CD4-positive, alpha-beta memory T cell (primary cell): ENCODE data around the gene SUN1. TPM values are rescaled to one million over a fixed set of nuclear protein-coding genes. Genes with fewer than 3 reads are reported as not detected.
A peak's percentile ranks its signal among the peaks of the same experiment; 100 is the strongest.
"Not testable (repeated sequence)": the region's sequence is repeated elsewhere in the genome, so short reads cannot be mapped to it uniquely, and the experiment has no call there.

Experiments
- CTCF ChIA-PET: fragments of 350-600 bp; sonication (Branson Sonifier 250); formaldehyde crosslinking; loops from one replicate; lab custom pipeline; 2021; ENCODE audit warnings: inconsistent platforms; ENCODE audit not compliant: partially characterized antibody; lab: Charles Lee
- POLR2A ChIA-PET: fragments of 350-600 bp; sonication (Branson Sonifier 250); formaldehyde crosslinking; loops from one replicate; lab custom pipeline; 2021; ENCODE audit not compliant: partially characterized antibody; lab: Charles Lee
- DNase-seq, 5 donors: peaks; one replicate each; pipeline versions ENCODE4 v3.0.0 to v3.0.0-alpha.2; 2020 to 2022; ENCODE audit warnings: mixed read lengths in 1 of 5
- H3K27ac ChIP-seq: one replicate; pipeline ENCODE4 v1.7.0; 2013; ENCODE audit warnings: low read depth, low read length
- H3K27me3 ChIP-seq: 2 replicates; pipeline ENCODE4 v1.7.0; 2013; ENCODE audit warnings: mild to moderate bottlenecking, low read length, moderate library complexity; ENCODE audit not compliant: insufficient read depth
- H3K36me3 ChIP-seq: 2 replicates; pipeline ENCODE4 v1.7.0; 2013; ENCODE audit warnings: mild to moderate bottlenecking, low read length, moderate library complexity; ENCODE audit not compliant: insufficient read depth
- H3K4me1 ChIP-seq: 2 replicates; pipeline ENCODE4 v1.7.0; 2013; ENCODE audit warnings: mild to moderate bottlenecking, low read length, moderate library complexity; ENCODE audit not compliant: insufficient read depth
- H3K4me3 ChIP-seq, 2 donors: one replicate each; pipeline ENCODE4 v1.7.0; 2013; ENCODE audit warnings: low read length in 2 of 2, mild to moderate bottlenecking in 1 of 2
- H3K9me3 ChIP-seq, 2 donors: one replicate each; pipeline ENCODE4 v1.7.0; 2013; ENCODE audit warnings: low read length in 2 of 2, control low read depth in 1 of 2; ENCODE audit not compliant: control insufficient read depth in 1 of 2
- H3K27ac Mint-ChIP-seq, 7 donors: one replicate each; pipeline ENCODE4 v1.8.0; 2020 to 2021; ENCODE audit warnings: mixed read lengths in 7 of 7, mild to moderate bottlenecking in 6 of 7, inconsistent platforms in 3 of 7, moderate library complexity in 3 of 7
- H3K27me3 Mint-ChIP-seq, 2 donors: one replicate each; pipeline ENCODE4 v1.8.0; 2020 to 2021; ENCODE audit warnings: mixed read lengths in 2 of 2
- H3K36me3 Mint-ChIP-seq, 2 donors: one replicate each; pipeline ENCODE4 v1.8.0; 2020 to 2021; ENCODE audit warnings: mixed read lengths in 2 of 2, inconsistent platforms in 1 of 2, mild to moderate bottlenecking in 1 of 2
- H3K4me1 Mint-ChIP-seq, 4 donors: one replicate each; pipeline ENCODE4 v1.8.0; 2020 to 2021; ENCODE audit warnings: mixed read lengths in 4 of 4, mild to moderate bottlenecking in 1 of 4
- H3K4me3 Mint-ChIP-seq, 8 donors: one replicate each; pipeline ENCODE4 v1.8.0; 2020 to 2021; ENCODE audit warnings: mixed read lengths in 8 of 8, mild to moderate bottlenecking in 7 of 8, moderate library complexity in 6 of 8, inconsistent platforms in 3 of 8
- H3K9me3 Mint-ChIP-seq, 8 donors: one replicate each; pipeline ENCODE4 v1.8.0; 2020 to 2021; ENCODE audit warnings: mixed read lengths in 8 of 8, mild to moderate bottlenecking in 5 of 8, inconsistent platforms in 3 of 8, moderate library complexity in 1 of 8
- intact Hi-C: fragments of 100-400 bp; cut with micrococcal nuclease; formaldehyde crosslinking; loops from one replicate; pipeline ENCODE4 v1.15.1; 2023
- polyA plus RNA-seq, 2 donors: library from polyadenylated mRNA; unstranded; fragments of 300-500 nt; fragmentation: Illumina TruSeq; gene quantifications; one replicate each; pipeline ENCODE4 v1.2.3, GENCODE V29; 2021
- total RNA-seq, 2 experiments: library from RNA; stranded (reverse); gene quantifications; one replicate each; pipeline ENCODE4 v1.2.3, GENCODE V29; 2021

Gene SUN1
- total and polyA plus RNA-seq, 4 experiments from 2014 or later = 53.7 to 210 (median 131) TPM

DNA sequence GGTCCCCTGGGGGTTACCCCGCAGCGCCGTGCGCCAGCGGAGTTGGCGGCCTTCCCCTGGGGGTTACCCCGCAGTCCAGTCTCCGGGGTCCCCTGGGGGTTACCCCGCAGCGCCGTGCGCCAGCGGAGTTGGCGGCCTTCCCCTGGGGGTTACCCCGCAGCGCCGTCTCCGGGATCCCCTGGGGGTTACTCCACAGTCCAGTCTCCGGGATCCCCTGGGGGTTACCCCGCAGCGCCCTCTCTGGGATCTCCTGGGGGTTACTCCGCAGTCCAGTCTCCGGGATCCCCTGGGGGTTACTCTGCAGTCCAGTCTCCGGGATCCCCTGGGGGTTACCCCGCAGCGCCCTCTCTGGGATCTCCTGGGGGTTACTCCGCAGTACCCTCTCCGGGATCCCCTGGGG lies 15.5 kb downstream of the SUN1 start:
- H3K27ac ChIP-seq, DNase-seq, H3K4me3 Mint-ChIP-seq, H3K4me3 ChIP-seq, H3K27me3 Mint-ChIP-seq, H3K4me1 Mint-ChIP-seq, CTCF ChIA-PET, POLR2A ChIA-PET, H3K27me3 ChIP-seq, H3K9me3 ChIP-seq, H3K9me3 Mint-ChIP-seq, intact Hi-C loops, H3K27ac Mint-ChIP-seq, H3K4me1 ChIP-seq: not testable (repeated sequence)
- H3K36me3 Mint-ChIP-seq = peaks cover 46 to 53% of the 10 kb centered on the region in 2 donors
- peaks cover 51% of the 10 kb centered on the region for H3K36me3 ChIP-seq

DNA sequence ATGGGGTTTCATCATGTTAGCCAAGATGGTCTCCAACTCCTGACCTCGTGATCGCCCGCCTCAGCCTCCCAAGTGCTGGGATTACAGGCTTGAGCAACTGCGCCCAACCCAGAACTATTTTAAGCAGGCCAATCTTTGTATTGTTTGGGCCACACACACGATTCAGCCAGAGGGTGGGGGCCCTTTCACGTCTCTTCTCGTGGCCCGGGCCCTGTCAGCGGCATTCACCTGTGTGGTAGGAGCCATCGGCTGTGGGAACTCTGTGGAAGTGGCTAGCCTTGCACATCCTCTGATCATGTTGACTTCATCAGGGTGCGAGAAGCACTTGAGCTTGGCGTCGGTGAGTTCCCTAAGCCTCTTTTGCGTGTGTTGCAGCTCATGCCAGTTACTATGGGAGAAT lies 16.9 kb downstream of the SUN1 start:
- Histone ChIP-seq H3K27me3 (no peaks in the 10 kb centered on the region), H3K4me3 (no peak overlapping the region), H3K36me3 (peaks cover 49% of the 10 kb centered on the region), H3K4me1 (no peaks in the 10 kb centered on the region), H3K27ac (no peak overlapping the region), H3K9me3 (no peaks in the 10 kb centered on the region)
- ChIA-PET POLR2A (no interaction called here), CTCF (no interaction called here)
- H3K4me3 Mint-ChIP-seq = no peak overlapping the region
- intact Hi-C loops = no loop called here
- no peak overlapping the region for H3K27ac Mint-ChIP-seq
- no peak for DNase-seq
- H3K36me3 Mint-ChIP-seq = peaks cover 44 to 54% of the 10 kb centered on the region in 2 donors
- peaks cover 0 to 4% (median under 1%) of the 10 kb centered on the region in 4 donors for H3K4me1 Mint-ChIP-seq
- no peaks in the 10 kb centered on the region for H3K27me3 Mint-ChIP-seq
- peaks cover 0 to 4% (median 0%) of the 10 kb centered on the region in 8 donors for H3K9me3 Mint-ChIP-seq

- POLR2A ChIA-PET = no interaction called here
- H3K27ac ChIP-seq = no peak overlapping the region
- H3K27me3 ChIP-seq = no peaks in the 10 kb centered on the region
- Mint-ChIP-seq H3K4me3 (no peak overlapping the region), H3K27me3 (no peaks in the 10 kb centered on the region), H3K9me3 (peaks cover 0 to 4% (median 0%) of the 10 kb centered on the region in 8 donors), H3K4me1 (peaks cover 0 to 4% (median under 1%) of the 10 kb centered on the region in 4 donors), H3K27ac (peak overlapping the region in 1 of 7 donors; percentile 29), H3K36me3 (peaks cover 48 to 58% of the 10 kb centered on the region in 2 donors)
- CTCF ChIA-PET = no interaction called here
- no peaks in the 10 kb centered on the region for H3K4me1 ChIP-seq
- intact Hi-C loops = no loop called here
- no peaks in the 10 kb centered on the region for H3K9me3 ChIP-seq
- H3K36me3 ChIP-seq = peaks cover 44% of the 10 kb centered on the region
- no peak for DNase-seq
- H3K4me3 ChIP-seq = no peak overlapping the region
Observed at GRCh38 chr7:849781-850180, 17.5 kb downstream of the SUN1 start.

DNA sequence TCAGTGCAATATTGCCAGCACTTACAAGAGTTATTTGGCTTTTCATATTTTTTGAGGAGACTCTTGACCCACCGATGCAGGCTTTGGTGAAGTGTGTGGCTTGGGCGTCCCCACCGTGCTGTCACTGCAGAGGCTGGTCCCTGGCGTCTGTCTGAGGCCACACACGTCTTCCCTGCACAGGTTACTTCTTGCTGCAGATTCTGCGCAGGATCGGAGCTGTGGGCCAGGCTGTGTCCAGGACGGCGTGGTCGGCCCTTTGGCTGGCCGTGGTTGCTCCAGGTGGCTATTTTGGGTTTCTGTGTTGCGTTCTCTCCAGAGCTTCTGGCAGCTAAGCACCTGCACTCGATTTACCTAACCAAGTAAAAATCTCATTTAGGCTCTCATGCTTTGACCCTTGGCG lies 18.9 kb downstream of the SUN1 start:
- Histone ChIP-seq H3K4me3 (no peak overlapping the region), H3K27me3 (no peaks in the 10 kb centered on the region), H3K36me3 (peaks cover 53% of the 10 kb centered on the region), H3K9me3 (no peaks in the 10 kb centered on the region), H3K27ac (no peak overlapping the region), H3K4me1 (no peaks in the 10 kb centered on the region)
- DNase-seq = no peak
- intact Hi-C loops = no loop called here
- CTCF ChIA-PET = no interaction called here
- POLR2A ChIA-PET = no interaction called here
- Mint-ChIP-seq H3K4me1 (no peaks in the 10 kb centered on the region), H3K9me3 (peaks cover 0 to 4% (median 0%) of the 10 kb centered on the region in 8 donors), H3K4me3 (no peak overlapping the region), H3K27ac (no peak overlapping the region), H3K36me3 (peaks cover 42 to 60% of the 10 kb centered on the region in 2 donors), H3K27me3 (no peaks in the 10 kb centered on the region)

- no peak overlapping the region for H3K27ac Mint-ChIP-seq
- DNase-seq = no peak
- H3K9me3 Mint-ChIP-seq = peaks cover 0 to 4% (median 0%) of the 10 kb centered on the region in 8 donors
- H3K27ac ChIP-seq = no peak overlapping the region
- no peaks in the 10 kb centered on the region for H3K9me3 ChIP-seq
- no peaks in the 10 kb centered on the region for H3K4me1 ChIP-seq
- no peaks in the 10 kb centered on the region for H3K27me3 ChIP-seq
- peaks cover 47 to 70% of the 10 kb centered on the region in 2 donors for H3K36me3 Mint-ChIP-seq
- intact Hi-C loops = no loop called here
- no peaks in the 10 kb centered on the region for H3K4me1 Mint-ChIP-seq
- H3K4me3 Mint-ChIP-seq = no peak overlapping the region
- POLR2A ChIA-PET = no interaction called here
- H3K4me3 ChIP-seq = no peak overlapping the region
- CTCF ChIA-PET = no interaction called here
- H3K36me3 ChIP-seq = peaks cover 56% of the 10 kb centered on the region
- H3K27me3 Mint-ChIP-seq = no peaks in the 10 kb centered on the region
Observed at GRCh38 chr7:853366-854117, 21.3 kb downstream of the SUN1 start.

DNA sequence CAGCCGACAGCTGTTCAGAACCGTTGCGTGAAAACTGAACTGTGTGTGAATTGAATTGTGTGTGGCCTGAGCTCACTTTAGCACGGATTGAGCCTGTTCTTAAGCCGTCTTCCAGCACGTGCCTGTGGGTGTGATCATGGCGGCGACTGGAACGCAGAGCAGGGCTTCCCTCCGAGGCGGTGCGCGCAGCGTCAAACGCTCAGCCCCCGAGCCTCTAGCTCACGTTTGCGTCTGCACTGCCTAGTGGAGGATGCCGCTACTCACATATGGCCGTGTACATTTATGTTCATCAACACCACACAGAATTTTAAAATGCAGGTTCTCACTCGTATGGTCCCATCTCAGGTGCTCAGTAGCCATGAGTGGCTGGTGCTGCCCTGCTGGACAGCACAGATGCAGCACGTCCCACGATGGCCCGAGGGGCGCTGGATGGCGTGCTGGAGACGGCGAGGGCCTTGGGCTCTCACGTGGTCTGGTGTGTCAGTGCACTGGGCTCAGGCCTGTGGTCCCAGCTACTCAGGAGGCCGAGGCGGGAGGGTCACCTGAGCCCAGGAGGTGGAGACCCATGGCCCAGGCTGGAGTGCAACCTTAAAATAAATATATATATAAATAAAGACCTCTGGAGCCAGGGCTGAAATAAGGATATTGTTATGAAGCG lies 22.0 kb downstream of the SUN1 start:
- no peaks in the 10 kb centered on the region for H3K27me3 Mint-ChIP-seq
- H3K4me3 ChIP-seq = no peak overlapping the region
- ChIA-PET POLR2A (no interaction called here), CTCF (no interaction called here)
- no peaks in the 10 kb centered on the region for H3K9me3 ChIP-seq
- H3K36me3 Mint-ChIP-seq = peaks cover 46 to 70% of the 10 kb centered on the region in 2 donors
- H3K27me3 ChIP-seq = no peaks in the 10 kb centered on the region
- no peaks in the 10 kb centered on the region for H3K4me1 ChIP-seq
- no peak for DNase-seq
- intact Hi-C loops = no loop called here
- no peaks in the 10 kb centered on the region for H3K4me1 Mint-ChIP-seq
- no peak overlapping the region for H3K27ac ChIP-seq
- peaks cover 56% of the 10 kb centered on the region for H3K36me3 ChIP-seq
- H3K4me3 Mint-ChIP-seq = no peak overlapping the region
- H3K27ac Mint-ChIP-seq = no peak overlapping the region
- peaks cover 0 to 4% (median 0%) of the 10 kb centered on the region in 8 donors for H3K9me3 Mint-ChIP-seq

DNA sequence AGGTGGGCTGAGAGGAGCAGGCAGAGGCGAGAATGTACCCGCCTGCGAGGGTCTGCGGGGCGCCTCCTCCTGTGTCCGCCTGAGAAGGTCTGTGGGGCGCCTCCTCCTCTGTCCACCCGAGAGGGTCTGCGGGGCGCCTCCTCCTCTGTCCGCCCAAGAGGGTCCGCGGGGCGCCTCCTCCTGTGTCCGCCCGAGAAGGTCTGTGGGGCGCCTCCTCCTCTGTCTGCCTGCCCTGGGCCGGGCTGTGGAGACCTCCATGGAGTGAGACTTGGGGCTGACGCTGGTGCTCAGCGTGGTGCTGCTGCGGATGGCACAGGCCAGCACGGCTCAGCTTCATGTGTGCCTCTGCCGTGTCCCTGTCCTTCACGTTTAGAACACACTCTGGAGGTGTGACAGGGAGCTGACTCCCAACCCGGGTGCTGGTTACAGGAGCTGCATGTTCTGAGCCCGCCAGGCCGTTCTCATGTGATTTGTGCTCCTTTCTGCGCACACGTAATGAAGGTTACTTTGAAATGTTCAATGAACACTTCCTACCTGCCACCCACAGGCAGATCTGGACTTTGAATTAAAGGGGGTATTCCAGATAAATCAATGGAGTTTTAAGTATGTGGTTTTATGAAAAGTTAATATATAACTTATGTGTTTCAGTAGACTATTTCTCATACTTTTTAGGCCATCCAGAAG lies 23.6 kb downstream of the SUN1 start:
- Histone ChIP-seq H3K27ac (no peak overlapping the region), H3K27me3 (no peaks in the 10 kb centered on the region), H3K4me3 (no peak overlapping the region), H3K9me3 (no peaks in the 10 kb centered on the region), H3K36me3 (peaks cover 63% of the 10 kb centered on the region), H3K4me1 (no peaks in the 10 kb centered on the region)
- H3K4me3 Mint-ChIP-seq = no peak overlapping the region
- H3K4me1 Mint-ChIP-seq = no peaks in the 10 kb centered on the region
- DNase-seq = no peak
- H3K27ac Mint-ChIP-seq = no peak overlapping the region
- ChIA-PET CTCF (no interaction called here), POLR2A (no interaction called here)
- intact Hi-C loops = no loop called here
- H3K9me3 Mint-ChIP-seq = peaks cover 0 to 4% (median 0%) of the 10 kb centered on the region in 8 donors
- H3K36me3 Mint-ChIP-seq = peaks cover 53 to 76% of the 10 kb centered on the region in 2 donors
- H3K27me3 Mint-ChIP-seq = no peaks in the 10 kb centered on the region
